Measurements from ENCODE around the gene SLC9A2.

SLC9A2 gene

DNA sequence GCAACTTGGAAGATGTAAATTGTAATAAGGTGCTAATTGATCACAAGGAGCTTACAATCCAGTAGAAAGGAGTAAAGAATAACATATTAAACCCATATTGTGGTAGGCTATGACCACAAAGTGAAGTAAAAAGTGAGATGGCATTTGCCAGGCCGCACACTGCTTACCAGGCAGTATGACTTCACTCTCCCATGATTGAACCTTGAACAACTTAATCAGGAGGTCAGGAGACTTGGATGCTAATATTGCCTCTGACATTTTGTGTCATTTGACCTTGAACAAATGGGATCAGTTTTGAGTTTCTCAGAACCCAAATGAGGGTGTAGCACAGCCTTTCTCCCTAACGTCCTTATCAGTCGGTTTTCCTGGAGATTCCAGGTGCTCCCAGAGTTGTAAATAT is 44.0 kb downstream of the SLC9A2 start:
- in situ Hi-C loops (cut with MboI; ENCODE audit: low sequenced_read_pairs, unreplicated experiment), result no loop called here
- DNase-seq (ENCODE audit: low spot score), result no peak
- TF ChIP-seq, protein P1, sequence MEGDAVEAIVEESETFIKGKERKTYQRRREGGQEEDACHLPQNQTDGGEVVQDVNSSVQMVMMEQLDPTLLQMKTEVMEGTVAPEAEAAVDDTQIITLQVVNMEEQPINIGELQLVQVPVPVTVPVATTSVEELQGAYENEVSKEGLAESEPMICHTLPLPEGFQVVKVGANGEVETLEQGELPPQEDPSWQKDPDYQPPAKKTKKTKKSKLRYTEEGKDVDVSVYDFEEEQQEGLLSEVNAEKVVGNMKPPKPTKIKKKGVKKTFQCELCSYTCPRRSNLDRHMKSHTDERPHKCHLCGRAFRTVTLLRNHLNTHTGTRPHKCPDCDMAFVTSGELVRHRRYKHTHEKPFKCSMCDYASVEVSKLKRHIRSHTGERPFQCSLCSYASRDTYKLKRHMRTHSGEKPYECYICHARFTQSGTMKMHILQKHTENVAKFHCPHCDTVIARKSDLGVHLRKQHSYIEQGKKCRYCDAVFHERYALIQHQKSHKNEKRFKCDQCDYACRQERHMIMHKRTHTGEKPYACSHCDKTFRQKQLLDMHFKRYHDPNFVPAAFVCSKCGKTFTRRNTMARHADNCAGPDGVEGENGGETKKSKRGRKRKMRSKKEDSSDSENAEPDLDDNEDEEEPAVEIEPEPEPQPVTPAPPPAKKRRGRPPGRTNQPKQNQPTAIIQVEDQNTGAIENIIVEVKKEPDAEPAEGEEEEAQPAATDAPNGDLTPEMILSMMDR (IDR thresholded peaks at IDR 0.05; ENCODE audit: borderline replicate concordance, control extremely low read depth, extremely low read depth, insufficient read depth, missing control alignments), result no peak

DNA sequence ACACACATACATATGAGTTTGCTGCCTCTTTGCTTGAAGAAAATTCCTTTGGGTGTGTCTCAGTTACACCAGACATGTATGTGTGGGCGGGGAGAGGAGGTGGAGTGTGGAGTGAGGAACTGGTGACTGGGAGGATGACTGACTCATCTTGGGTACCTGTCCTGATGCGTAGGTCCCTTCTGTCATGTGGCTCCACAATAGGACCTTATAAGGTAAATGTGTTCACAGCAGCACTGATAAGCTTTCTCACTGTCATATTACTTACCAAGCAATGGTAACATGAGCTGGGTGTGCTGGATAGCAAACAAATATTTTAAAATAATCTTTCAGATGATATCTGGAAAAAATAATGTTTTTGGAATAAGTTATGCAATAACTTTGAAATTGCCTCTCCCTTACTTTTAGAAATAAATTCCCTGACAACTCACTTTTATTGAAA is 45.1 kb downstream of the SLC9A2 start:
- in situ Hi-C loops (cut with MboI; ENCODE audit: low sequenced_read_pairs, unreplicated experiment), result no loop called here
- DNase-seq (ENCODE audit: low spot score), result peak; percentile 51
- TF ChIP-seq, protein P1 (IDR thresholded peaks at IDR 0.05; ENCODE audit: borderline replicate concordance, control extremely low read depth, extremely low read depth, insufficient read depth, missing control alignments), result no peak

DNA sequence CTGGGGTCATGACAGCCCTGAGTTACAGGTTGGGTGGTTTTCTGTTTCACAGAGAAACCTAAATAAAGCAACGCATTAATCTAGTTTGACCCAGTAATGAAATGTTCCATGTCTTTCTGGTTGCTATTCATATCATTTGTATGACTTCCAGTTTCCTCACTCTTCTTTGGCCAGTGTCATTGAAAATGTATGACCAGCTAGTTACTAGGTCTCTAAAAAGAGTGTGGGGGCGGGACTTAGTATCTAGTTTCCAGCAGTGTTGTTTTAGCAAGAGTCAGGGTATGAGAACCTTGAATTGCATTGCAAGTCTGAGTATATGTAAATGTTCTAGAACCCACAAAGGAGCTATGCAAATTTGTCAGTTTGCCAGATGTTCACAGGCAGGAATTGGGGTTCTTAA is 47.7 kb downstream of the SLC9A2 start:
- peak; percentile 50 for DNase-seq (ENCODE audit: low spot score)
- in situ Hi-C loops (cut with MboI; ENCODE audit: low sequenced_read_pairs, unreplicated experiment), result no loop called here
- TF ChIP-seq, protein P1 (IDR thresholded peaks at IDR 0.05; ENCODE audit: borderline replicate concordance, control extremely low read depth, extremely low read depth, insufficient read depth, missing control alignments), result no peak

DNA sequence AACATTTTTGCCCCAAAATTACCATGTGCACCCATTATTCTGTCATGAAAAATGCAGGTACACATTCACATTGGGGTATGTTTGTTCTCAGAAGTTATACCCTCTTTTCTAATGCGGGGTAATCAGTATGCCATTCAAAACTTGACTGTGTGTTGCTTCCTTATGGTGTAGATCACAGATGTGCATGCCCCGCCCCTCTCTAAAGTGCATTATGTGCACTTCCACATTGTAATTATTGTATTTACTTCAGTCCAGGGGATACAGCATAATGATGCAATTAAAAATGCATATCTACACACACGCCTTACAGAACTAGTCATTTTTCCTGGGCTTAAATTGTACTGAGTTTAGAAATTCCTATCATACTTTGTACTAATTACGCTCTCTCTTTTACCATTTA is 48.8 kb downstream of the SLC9A2 start:
- DNase-seq (ENCODE audit: low spot score), result no peak
- in situ Hi-C loops (cut with MboI; ENCODE audit: low sequenced_read_pairs, unreplicated experiment), result no loop called here
- TF ChIP-seq, protein P1 (IDR thresholded peaks at IDR 0.05; ENCODE audit: borderline replicate concordance, control extremely low read depth, extremely low read depth, insufficient read depth, missing control alignments), result no peak

DNA sequence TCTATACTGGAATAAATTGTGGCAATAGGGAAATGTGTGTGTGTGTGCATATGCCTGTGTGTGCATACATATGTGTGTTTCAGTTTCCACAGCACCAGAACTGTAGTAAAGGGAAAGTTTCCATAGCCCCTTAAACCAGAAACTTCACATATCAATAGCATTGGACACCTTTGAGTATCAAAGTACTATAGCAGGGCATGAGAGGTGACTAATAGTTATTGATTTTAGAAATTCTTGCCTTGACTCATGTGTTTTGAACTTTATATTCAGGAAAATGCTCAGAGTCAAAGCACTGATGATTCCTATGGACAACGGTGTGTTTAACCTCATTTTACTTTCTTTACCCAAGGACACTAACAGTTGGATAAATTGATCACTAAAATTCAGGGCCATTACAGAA is 50.0 kb downstream of the SLC9A2 start:
- TF ChIP-seq, protein P1 (IDR thresholded peaks at IDR 0.05; ENCODE audit: borderline replicate concordance, control extremely low read depth, extremely low read depth, insufficient read depth, missing control alignments), result no peak
- DNase-seq (ENCODE audit: low spot score), result no peak
- in situ Hi-C loops (cut with MboI; ENCODE audit: low sequenced_read_pairs, unreplicated experiment), result no loop called here

DNA sequence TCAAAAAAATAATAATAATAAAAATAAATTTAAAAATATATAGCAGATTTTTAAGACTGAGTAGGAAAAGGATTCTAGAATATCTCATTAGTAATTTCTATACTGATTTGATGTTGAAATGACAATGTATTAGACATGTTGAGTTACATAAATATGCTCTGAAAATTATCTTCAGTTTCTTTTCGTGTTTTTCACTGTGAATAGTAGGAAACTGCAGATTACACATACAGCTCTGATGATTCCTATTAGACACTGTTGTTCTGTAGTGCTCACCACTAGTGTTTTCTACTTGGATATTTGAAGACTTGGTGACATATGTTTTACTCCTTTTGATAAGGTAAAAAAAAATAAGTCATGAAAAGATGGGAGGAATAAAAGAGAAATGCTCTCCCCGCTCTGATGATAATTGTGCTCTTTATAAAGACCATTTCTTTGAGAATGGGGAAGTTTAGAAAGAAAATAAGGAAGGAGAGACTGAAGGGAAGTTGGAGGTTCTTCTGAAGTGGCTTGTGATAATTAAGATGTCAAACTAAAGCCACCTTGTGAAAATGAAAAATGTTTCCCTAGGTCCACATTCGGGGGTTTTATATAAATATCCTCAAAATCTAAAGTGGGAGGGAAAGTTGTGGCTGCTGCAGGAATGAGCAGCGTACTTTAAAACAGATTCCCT is 52.9 kb downstream of the SLC9A2 start:
- no peak for DNase-seq (ENCODE audit: low spot score)
- in situ Hi-C loops (cut with MboI; ENCODE audit: low sequenced_read_pairs, unreplicated experiment), result no loop called here
- TF ChIP-seq, protein P1 (IDR thresholded peaks at IDR 0.05; ENCODE audit: borderline replicate concordance, control extremely low read depth, extremely low read depth, insufficient read depth, missing control alignments), result no peak
